ENCODE data around the gene FRMD6.

Gene FRMD6

DNA sequence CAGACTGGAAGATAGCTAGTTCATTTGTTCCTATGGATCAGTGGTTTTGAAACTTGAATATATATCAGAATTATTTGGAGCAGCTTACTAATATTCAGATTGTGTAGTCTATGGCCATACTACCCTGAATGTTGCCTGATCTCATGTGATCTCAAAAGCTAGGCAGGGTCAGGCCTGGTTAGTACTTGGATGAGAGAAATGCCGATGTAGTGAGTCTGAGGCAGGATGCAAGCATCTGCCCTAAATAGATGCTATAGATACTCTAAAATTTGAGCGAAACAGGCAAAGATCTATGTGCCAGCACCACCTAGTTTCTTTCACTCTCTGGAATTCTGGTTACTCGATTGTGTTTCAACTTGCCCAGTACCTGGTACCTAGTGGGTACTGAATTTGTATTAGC is 40.9 kb downstream of the FRMD6 start:
- peaks cover 25% of the 10 kb centered on the region for H3K79me2 ChIP-seq (ENCODE audit: insufficient read depth, low read length)
- H3K4me3 ChIP-seq (ENCODE audit: low read depth in 1 of 2, low read length in 2 of 2), result no peak overlapping the region
- no peak overlapping the region for H3K27ac ChIP-seq (ENCODE audit: low read length)
- ATAC-seq (ENCODE audit: insufficient read depth, low read depth), result no peak
- no peaks in the 10 kb centered on the region for H3K4me1 ChIP-seq (ENCODE audit: insufficient read depth, low read length)
- DNase-seq, result no peak
- peaks cover 33% of the 10 kb centered on the region for H3K36me3 ChIP-seq (ENCODE audit: insufficient read depth, low read length)
- H3K27me3 ChIP-seq (ENCODE audit: insufficient read depth, low read length, poor library complexity), result no peaks in the 10 kb centered on the region
- no peak overlapping the region for H2AFZ ChIP-seq (ENCODE audit: low read depth, low read length)
- no peaks in the 10 kb centered on the region for H3K9me3 ChIP-seq (ENCODE audit: insufficient read depth, low read length, severe bottlenecking)
- 0 out of 2 replicates have a peak, but pooled peaks cover 6% of the 10 kb centered on the region for H4K20me1 ChIP-seq (ENCODE audit: insufficient read depth, low read length)
- no peak overlapping the region for H3K4me2 ChIP-seq (ENCODE audit: insufficient read depth, low read length)
- TF ChIP-seq EZH2 (IDR thresholded peaks at IDR 0.05; ENCODE audit: borderline replicate concordance, low read depth, low read length, severe bottlenecking) (no peak), CTCF (IDR thresholded peaks at IDR 0.05; ENCODE audit: borderline replicate concordance, extremely low read depth, low read length, poor library complexity, severe bottlenecking) (no peak)
- H3K9ac ChIP-seq (ENCODE audit: low read depth, low read length), result no peak overlapping the region

- H3K79me2 ChIP-seq (ENCODE audit: insufficient read depth, low read length), result no peaks in the 10 kb centered on the region
- H3K9me3 ChIP-seq (ENCODE audit: insufficient read depth, low read length, severe bottlenecking), result no peaks in the 10 kb centered on the region
- H4K20me1 ChIP-seq (ENCODE audit: insufficient read depth, low read length), result 0 out of 2 replicates have a peak, but pooled peaks cover 4% of the 10 kb centered on the region
- ATAC-seq (ENCODE audit: insufficient read depth, low read depth) (no peak), DNase-seq (no peak)
- no peaks in the 10 kb centered on the region for H3K27me3 ChIP-seq (ENCODE audit: insufficient read depth, low read length, poor library complexity)
- no peak overlapping the region for H2AFZ ChIP-seq (ENCODE audit: low read depth, low read length)
- peaks cover 33% of the 10 kb centered on the region for H3K36me3 ChIP-seq (ENCODE audit: insufficient read depth, low read length)
- H3K27ac ChIP-seq (ENCODE audit: low read length), result no peak overlapping the region
- H3K4me2 ChIP-seq (ENCODE audit: insufficient read depth, low read length), result no peak overlapping the region
- H3K9ac ChIP-seq (ENCODE audit: low read depth, low read length), result no peak overlapping the region
- no peak overlapping the region for H3K4me3 ChIP-seq (ENCODE audit: low read depth in 1 of 2, low read length in 2 of 2)
- TF ChIP-seq CTCF (IDR thresholded peaks at IDR 0.05; ENCODE audit: borderline replicate concordance, extremely low read depth, low read length, poor library complexity, severe bottlenecking) (no peak), EZH2 (IDR thresholded peaks at IDR 0.05; ENCODE audit: borderline replicate concordance, low read depth, low read length, severe bottlenecking) (no peak)
- no peaks in the 10 kb centered on the region for H3K4me1 ChIP-seq (ENCODE audit: insufficient read depth, low read length)
Observed at GRCh38 chr14:51697848-51698247, 46.1 kb downstream of the FRMD6 start.

GRCh38 chr14:51701951-51702350 is 50.2 kb downstream of the FRMD6 start:
- no peak for TF ChIP-seq CTCF (IDR thresholded peaks at IDR 0.05; ENCODE audit: borderline replicate concordance, extremely low read depth, low read length, poor library complexity, severe bottlenecking)
- no peak for TF ChIP-seq EZH2 (IDR thresholded peaks at IDR 0.05; ENCODE audit: borderline replicate concordance, low read depth, low read length, severe bottlenecking)
- no peaks in the 10 kb centered on the region for H3K27me3 ChIP-seq (ENCODE audit: insufficient read depth, low read length, poor library complexity)
- no peaks in the 10 kb centered on the region for H3K79me2 ChIP-seq (ENCODE audit: insufficient read depth, low read length)
- H3K36me3 ChIP-seq (ENCODE audit: insufficient read depth, low read length), result peaks cover 58% of the 10 kb centered on the region
- ATAC-seq (ENCODE audit: insufficient read depth, low read depth) (no peak), DNase-seq (no peak)
- H4K20me1 ChIP-seq (ENCODE audit: insufficient read depth, low read length), result no peaks in the 10 kb centered on the region
- H3K4me1 ChIP-seq (ENCODE audit: insufficient read depth, low read length), result no peaks in the 10 kb centered on the region
- no peak overlapping the region for H2AFZ ChIP-seq (ENCODE audit: low read depth, low read length)
- H3K9ac ChIP-seq (ENCODE audit: low read depth, low read length), result no peak overlapping the region
- H3K27ac ChIP-seq (ENCODE audit: low read length), result no peak overlapping the region
- H3K4me3 ChIP-seq (ENCODE audit: low read depth in 1 of 2, low read length in 2 of 2), result no peak overlapping the region
- H3K4me2 ChIP-seq (ENCODE audit: insufficient read depth, low read length), result no peak overlapping the region
- H3K9me3 ChIP-seq (ENCODE audit: insufficient read depth, low read length, severe bottlenecking), result no peaks in the 10 kb centered on the region

GRCh38 chr14:51703787-51704186 is 52.1 kb downstream of the FRMD6 start:
- Histone ChIP-seq H3K27me3 (ENCODE audit: insufficient read depth, low read length, poor library complexity) (no peaks in the 10 kb centered on the region), H3K4me3 (ENCODE audit: low read depth in 1 of 2, low read length in 2 of 2) (no peak overlapping the region), H4K20me1 (ENCODE audit: insufficient read depth, low read length) (no peaks in the 10 kb centered on the region), H3K27ac (ENCODE audit: low read length) (no peak overlapping the region), H2AFZ (ENCODE audit: low read depth, low read length) (no peak overlapping the region), H3K9ac (ENCODE audit: low read depth, low read length) (no peak overlapping the region), H3K36me3 (ENCODE audit: insufficient read depth, low read length) (peaks cover 75% of the 10 kb centered on the region), H3K79me2 (ENCODE audit: insufficient read depth, low read length) (no peaks in the 10 kb centered on the region), H3K4me1 (ENCODE audit: insufficient read depth, low read length) (no peaks in the 10 kb centered on the region), H3K9me3 (ENCODE audit: insufficient read depth, low read length, severe bottlenecking) (no peaks in the 10 kb centered on the region), H3K4me2 (ENCODE audit: insufficient read depth, low read length) (no peak overlapping the region)
- no peak for ATAC-seq (ENCODE audit: insufficient read depth, low read depth)
- no peak for DNase-seq
- TF ChIP-seq EZH2 (IDR thresholded peaks at IDR 0.05; ENCODE audit: borderline replicate concordance, low read depth, low read length, severe bottlenecking) (no peak), CTCF (IDR thresholded peaks at IDR 0.05; ENCODE audit: borderline replicate concordance, extremely low read depth, low read length, poor library complexity, severe bottlenecking) (no peak)

Data from DND-41 (cell line).